ENCODE results near the gene MCAT. TPM values are rescaled to one million over a fixed set of nuclear protein-coding genes. Genes with fewer than 3 reads are reported as not detected.
"Not testable (repeated sequence)": the region's sequence is repeated elsewhere in the genome, so short reads cannot be mapped to it uniquely, and the experiment has no call there.

Gene MCAT
- total RNA-seq, 1 donor from 2014 or later: 25.7 TPM

DNA sequence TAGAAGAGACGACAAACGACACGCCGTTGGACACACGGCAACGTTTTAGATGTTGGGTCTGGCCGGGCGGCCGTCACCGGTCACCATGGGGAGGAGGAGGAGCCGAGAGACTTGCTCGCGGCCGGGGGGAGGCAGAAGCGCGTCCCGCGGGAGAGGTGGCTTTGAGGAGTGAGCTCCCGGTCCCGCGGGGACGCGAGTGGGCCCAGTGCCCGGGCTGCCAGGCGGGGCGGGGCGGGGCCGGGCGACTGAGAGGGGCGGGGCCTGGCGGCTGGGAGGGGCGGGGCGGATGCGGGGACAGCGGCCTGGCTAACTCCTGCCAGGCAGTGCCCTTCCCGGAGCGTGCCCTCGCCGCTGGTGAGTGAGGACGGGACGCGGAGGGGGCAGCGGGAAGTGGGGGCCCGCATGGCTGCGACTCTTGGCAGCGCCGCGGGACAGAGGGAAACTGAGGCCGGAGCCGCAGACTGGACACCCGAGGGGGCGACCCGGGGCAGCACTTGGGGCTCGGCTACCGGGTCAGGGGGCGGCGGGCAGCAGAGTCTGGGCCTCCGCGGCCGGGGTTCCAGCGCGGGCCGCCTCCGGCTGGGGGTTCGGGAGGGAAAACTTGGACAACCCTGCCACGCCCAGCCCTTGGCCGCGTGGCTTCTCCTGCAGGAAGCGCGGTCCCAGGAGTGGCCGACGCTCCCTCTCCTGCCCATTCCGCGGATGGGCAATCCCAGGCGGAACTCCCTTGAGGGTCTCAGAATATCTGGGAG lies 8.2 kb upstream of the MCAT start, which contains the start of gene TSPO:
Gene TSPO (plus strand): TSS at position 309 of the 752 bp plus-strand sequence. CDS start 7,680 bp downstream, outside the sequence.
- peak within 1 kb of the TSS; percentile 57 for H3K27ac Mint-ChIP-seq (ENCODE audit: unreplicated experiment)
- TF ChIP-seq, protein P1, sequence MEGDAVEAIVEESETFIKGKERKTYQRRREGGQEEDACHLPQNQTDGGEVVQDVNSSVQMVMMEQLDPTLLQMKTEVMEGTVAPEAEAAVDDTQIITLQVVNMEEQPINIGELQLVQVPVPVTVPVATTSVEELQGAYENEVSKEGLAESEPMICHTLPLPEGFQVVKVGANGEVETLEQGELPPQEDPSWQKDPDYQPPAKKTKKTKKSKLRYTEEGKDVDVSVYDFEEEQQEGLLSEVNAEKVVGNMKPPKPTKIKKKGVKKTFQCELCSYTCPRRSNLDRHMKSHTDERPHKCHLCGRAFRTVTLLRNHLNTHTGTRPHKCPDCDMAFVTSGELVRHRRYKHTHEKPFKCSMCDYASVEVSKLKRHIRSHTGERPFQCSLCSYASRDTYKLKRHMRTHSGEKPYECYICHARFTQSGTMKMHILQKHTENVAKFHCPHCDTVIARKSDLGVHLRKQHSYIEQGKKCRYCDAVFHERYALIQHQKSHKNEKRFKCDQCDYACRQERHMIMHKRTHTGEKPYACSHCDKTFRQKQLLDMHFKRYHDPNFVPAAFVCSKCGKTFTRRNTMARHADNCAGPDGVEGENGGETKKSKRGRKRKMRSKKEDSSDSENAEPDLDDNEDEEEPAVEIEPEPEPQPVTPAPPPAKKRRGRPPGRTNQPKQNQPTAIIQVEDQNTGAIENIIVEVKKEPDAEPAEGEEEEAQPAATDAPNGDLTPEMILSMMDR (conservative IDR thresholded peaks at IDR 0.05): no peak
- peak within 1 kb of the TSS; percentile 84 for H3K4me3 Mint-ChIP-seq
- H3K36me3 Mint-ChIP-seq (ENCODE audit: low read depth): no peaks in the 10 kb centered on the region
- H3K27me3 Mint-ChIP-seq (ENCODE audit: low read depth): peaks cover 19% of the 10 kb centered on the region
- peak; percentile 29 for DNase-seq (ENCODE audit: low read depth, low spot score)
- peaks cover 9% of the 10 kb centered on the region for H3K4me1 Mint-ChIP-seq
- no peaks in the 10 kb centered on the region for H3K9me3 Mint-ChIP-seq

DNA sequence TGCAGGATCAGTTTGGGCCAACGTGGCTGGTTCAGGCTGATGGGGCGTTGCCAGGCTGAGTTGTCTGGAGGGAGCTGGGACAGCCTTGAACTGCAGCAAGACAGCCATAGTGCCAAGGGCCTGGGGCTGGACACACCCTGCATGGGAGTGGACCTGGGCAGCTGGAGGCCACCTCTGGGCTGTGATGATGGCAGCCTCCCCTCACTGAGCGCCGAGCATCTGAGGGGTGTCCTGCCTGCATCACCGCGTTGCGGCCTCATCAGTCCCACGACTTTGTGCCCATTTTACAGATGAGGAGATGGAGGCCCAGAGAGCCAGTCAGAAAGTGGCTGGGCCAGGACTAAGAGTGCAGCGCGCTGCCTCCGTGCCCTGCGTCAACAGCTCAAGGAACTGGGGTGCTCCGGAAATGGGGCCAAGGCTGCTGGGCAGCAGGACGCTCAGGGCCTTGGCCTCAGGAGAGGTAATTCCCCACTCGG lies 7.6 kb upstream of the MCAT start:
- no peaks in the 10 kb centered on the region for H3K9me3 Mint-ChIP-seq
- no peak for DNase-seq (ENCODE audit: low read depth, low spot score)
- no peak overlapping the region for H3K27ac Mint-ChIP-seq (ENCODE audit: unreplicated experiment)

DNA sequence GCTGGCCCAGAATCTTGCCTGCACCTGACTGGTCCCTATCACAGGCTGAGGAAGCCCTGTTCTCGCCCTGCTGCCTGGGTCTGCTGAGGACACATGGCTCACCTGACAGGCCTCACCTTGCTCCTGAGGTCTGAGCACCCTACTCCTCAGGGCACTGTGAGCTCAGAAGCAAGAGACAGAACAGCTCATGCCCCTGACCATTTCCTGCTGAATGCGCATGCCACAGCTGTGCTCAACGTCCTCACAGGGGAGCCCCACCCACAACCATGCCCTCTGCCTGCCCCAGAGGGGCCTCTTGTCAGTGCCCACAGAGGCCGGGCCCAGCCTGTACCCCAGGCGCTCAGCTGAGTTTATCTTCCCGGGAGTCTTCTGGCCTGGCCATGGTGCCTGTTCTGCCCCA lies 5.4 kb upstream of the MCAT start:
- Mint-ChIP-seq H3K9me3 (no peaks in the 10 kb centered on the region), H3K4me1 (peaks cover 15% of the 10 kb centered on the region)
- TF ChIP-seq, protein P1 (conservative IDR thresholded peaks at IDR 0.05): no peak

More for the DNA sequence above, 7.6 kb upstream of the MCAT start:
- peak overlapping the region; percentile 84 for H3K4me3 Mint-ChIP-seq
- H3K4me1 Mint-ChIP-seq: peaks cover 9% of the 10 kb centered on the region
- peaks cover 19% of the 10 kb centered on the region for H3K27me3 Mint-ChIP-seq (ENCODE audit: low read depth)
- H3K36me3 Mint-ChIP-seq (ENCODE audit: low read depth): no peaks in the 10 kb centered on the region
- TF ChIP-seq, protein P1 (conservative IDR thresholded peaks at IDR 0.05): no peak

DNA sequence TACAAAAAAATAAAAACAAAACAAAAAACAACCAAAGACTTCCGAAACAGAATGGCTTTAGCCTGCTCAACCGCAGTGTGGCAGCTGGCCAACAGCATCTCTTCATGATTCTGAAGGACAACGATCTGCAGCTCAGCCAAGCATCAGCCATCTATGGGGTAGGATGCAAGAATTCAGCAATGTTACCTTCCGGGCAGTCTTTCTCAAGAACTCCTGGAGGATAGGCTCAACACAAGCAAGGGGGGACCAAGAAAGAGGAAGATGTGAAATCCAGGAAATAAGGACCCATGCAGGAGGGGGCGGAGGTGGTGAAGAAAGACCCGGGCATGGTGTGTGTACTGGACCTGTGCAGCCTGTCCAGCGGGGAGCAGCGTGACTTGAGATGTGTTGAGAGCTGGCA lies 4.6 kb upstream of the MCAT start:
- TF ChIP-seq, protein P1 (conservative IDR thresholded peaks at IDR 0.05): no peak
- Mint-ChIP-seq H3K27ac (ENCODE audit: unreplicated experiment) (no peak overlapping the region), H3K4me3 (peak overlapping the region; percentile 42), H3K4me1 (peaks cover 14% of the 10 kb centered on the region), H3K36me3 (ENCODE audit: low read depth) (no peaks in the 10 kb centered on the region), H3K27me3 (ENCODE audit: low read depth) (peaks cover 16% of the 10 kb centered on the region), H3K9me3 (no peaks in the 10 kb centered on the region)
- no peak for DNase-seq (ENCODE audit: low read depth, low spot score)

More for the DNA sequence above, 5.4 kb upstream of the MCAT start:
- no peak for DNase-seq (ENCODE audit: low read depth, low spot score)
- peaks cover 19% of the 10 kb centered on the region for H3K27me3 Mint-ChIP-seq (ENCODE audit: low read depth)
- no peak overlapping the region for H3K27ac Mint-ChIP-seq (ENCODE audit: unreplicated experiment)
- no peak overlapping the region for H3K4me3 Mint-ChIP-seq
- no peaks in the 10 kb centered on the region for H3K36me3 Mint-ChIP-seq (ENCODE audit: low read depth)

DNA sequence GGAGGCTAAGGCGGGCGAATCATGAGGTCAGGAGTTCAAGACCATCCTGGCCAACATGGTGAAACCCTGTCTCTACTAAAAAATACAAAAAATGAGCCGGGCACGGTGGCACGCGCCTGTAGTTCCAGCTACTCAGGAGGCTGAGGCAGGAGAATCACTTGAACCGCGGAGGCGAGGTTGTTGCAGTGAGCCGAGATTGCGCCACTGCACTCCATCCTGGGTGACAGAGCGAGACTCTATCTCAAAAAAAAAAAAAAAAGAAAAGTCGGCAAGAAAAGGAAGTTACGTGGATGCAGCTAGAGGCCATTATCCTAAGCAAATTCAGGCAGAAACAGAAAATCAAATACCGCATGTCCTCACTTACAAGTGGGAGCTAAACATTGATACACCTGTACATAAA lies 3.1 kb upstream of the MCAT start:
- Mint-ChIP-seq H3K27me3 (ENCODE audit: low read depth) (peaks cover 10% of the 10 kb centered on the region), H3K4me1 (peaks cover 19% of the 10 kb centered on the region)
- not testable (repeated sequence) for H3K9me3 Mint-ChIP-seq; H3K27ac Mint-ChIP-seq (ENCODE audit: unreplicated experiment); DNase-seq (ENCODE audit: low read depth, low spot score); H3K4me3 Mint-ChIP-seq; H3K36me3 Mint-ChIP-seq (ENCODE audit: low read depth)

DNA sequence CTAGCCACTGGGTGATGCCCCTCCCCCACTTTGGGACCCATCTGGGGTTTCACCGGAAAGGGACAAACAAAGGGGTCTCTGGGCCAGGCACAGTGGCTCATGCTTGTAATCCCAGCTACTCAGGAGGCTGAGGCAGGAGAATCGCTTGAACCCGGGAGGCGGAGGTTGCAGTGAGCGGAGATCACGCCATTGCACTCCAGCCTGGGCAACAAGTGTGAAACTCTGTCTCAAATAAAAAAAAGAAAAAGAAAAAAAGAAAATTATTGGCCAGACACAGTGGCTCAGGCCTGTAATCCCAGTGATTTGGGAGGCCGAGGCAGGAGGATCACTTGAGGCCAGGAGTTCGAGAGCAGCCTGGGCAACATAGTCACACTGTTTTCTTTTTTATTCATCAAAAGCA lies 2.2 kb upstream of the MCAT start:
- not testable (repeated sequence) for DNase-seq (ENCODE audit: low read depth, low spot score); H3K27me3 Mint-ChIP-seq (ENCODE audit: low read depth); H3K9me3 Mint-ChIP-seq; H3K4me3 Mint-ChIP-seq; H3K36me3 Mint-ChIP-seq (ENCODE audit: low read depth); H3K27ac Mint-ChIP-seq (ENCODE audit: unreplicated experiment)
- peaks cover 22% of the 10 kb centered on the region for H3K4me1 Mint-ChIP-seq
